ENCODE data around the gene LRP1.
A peak's percentile ranks its signal among the peaks of the same experiment; 100 is the strongest.

The LRP1 gene

GRCh38 chr12:57215065-57215464 is 86.8 kb downstream of the LRP1 start:
- TF ChIP-seq, protein P1, sequence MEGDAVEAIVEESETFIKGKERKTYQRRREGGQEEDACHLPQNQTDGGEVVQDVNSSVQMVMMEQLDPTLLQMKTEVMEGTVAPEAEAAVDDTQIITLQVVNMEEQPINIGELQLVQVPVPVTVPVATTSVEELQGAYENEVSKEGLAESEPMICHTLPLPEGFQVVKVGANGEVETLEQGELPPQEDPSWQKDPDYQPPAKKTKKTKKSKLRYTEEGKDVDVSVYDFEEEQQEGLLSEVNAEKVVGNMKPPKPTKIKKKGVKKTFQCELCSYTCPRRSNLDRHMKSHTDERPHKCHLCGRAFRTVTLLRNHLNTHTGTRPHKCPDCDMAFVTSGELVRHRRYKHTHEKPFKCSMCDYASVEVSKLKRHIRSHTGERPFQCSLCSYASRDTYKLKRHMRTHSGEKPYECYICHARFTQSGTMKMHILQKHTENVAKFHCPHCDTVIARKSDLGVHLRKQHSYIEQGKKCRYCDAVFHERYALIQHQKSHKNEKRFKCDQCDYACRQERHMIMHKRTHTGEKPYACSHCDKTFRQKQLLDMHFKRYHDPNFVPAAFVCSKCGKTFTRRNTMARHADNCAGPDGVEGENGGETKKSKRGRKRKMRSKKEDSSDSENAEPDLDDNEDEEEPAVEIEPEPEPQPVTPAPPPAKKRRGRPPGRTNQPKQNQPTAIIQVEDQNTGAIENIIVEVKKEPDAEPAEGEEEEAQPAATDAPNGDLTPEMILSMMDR (IDR thresholded peaks at IDR 0.05; ENCODE audit: low read depth, low read length): no peak

DNA sequence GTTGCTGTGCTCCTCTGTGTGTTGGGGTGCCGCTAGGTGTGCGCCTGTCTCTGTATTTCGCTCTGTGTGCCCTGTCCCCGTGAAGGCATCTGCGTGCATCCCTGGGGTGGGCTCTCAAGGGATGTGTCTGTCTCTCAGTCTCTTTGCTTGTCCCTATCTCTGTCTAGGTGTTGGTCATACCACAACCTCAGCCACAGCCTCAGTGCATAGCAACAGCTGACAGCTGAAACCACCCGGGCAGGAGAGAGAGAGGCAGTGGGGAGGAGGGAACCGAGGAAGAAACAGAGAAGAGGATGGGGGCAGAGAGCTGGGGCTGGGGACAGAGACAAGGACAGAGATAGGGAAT is 87.4 kb downstream of the LRP1 start:
- no peak overlapping the region for H3K4me3 ChIP-seq (ENCODE audit: low read depth, low read length)
- in situ Hi-C loops (cut with HindIII; ENCODE audit: low sequenced_read_pairs): no loop called here
- TF ChIP-seq, protein P1 (IDR thresholded peaks at IDR 0.05; ENCODE audit: low read depth, low read length): no peak
- no peak for DNase-seq (ENCODE audit: low read depth, low spot score)

More at GRCh38 chr12:57215065-57215464, 86.8 kb downstream of the LRP1 start:
- DNase-seq (ENCODE audit: low read depth, low spot score): no peak
- in situ Hi-C loops (cut with HindIII; ENCODE audit: low sequenced_read_pairs): no loop called here
- no peak overlapping the region for H3K4me3 ChIP-seq (ENCODE audit: low read depth, low read length)

- TF ChIP-seq, protein P1 (IDR thresholded peaks at IDR 0.05; ENCODE audit: low read depth, low read length): no peak
- peak within 1 kb of the TSS; percentile 37 for H3K4me3 ChIP-seq (ENCODE audit: low read depth, low read length)
- no peak for DNase-seq (ENCODE audit: low read depth, low spot score)
- in situ Hi-C loops (cut with HindIII; ENCODE audit: low sequenced_read_pairs): no loop called here
Measured at GRCh38 chr12:57216014-57216911, 88.0 kb downstream of the LRP1 start, which contains the start of gene NXPH4. Gene NXPH4, plus strand, starts transcription at chr12:57216794. Its CDS starts 176 bp downstream, at chr12:57216970.

GRCh38 chr12:57216921-57217879 is 88.9 kb downstream of the LRP1 start:
- no peak for DNase-seq (ENCODE audit: low read depth, low spot score)
- H3K4me3 ChIP-seq (ENCODE audit: low read depth, low read length): peak overlapping the region; percentile 37
- TF ChIP-seq, protein P1 (IDR thresholded peaks at IDR 0.05; ENCODE audit: low read depth, low read length): no peak
- in situ Hi-C loops (cut with HindIII; ENCODE audit: low sequenced_read_pairs): no loop called here

GRCh38 chr12:57218030-57218853 is 90.0 kb downstream of the LRP1 start:
- H3K4me3 ChIP-seq (ENCODE audit: low read depth, low read length): no peak overlapping the region
- in situ Hi-C loops (cut with HindIII; ENCODE audit: low sequenced_read_pairs): no loop called here
- TF ChIP-seq, protein P1 (IDR thresholded peaks at IDR 0.05; ENCODE audit: low read depth, low read length): no peak
- DNase-seq (ENCODE audit: low read depth, low spot score): no peak
